ENCODE measurements around the gene MYH11.

MYH11 gene

DNA sequence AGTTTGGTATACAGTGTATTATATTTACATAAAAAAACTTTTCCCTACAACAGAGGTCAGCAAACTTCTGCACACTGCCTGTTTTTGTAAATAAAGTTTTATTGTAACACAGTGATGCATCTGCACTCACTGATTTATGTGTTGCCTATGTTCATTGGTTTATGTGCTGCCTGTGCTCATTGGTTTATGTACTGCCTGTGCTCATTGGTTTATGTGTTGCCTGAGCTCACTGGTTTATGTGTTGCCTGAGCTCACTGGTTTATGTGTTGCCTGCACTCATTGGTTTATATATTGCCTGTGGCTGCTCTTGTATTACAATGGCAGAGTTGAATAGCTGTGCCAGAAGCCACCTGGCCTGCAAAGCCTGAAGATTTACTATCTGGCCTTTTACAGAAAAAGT, 81.6 kb downstream of the MYH11 start:
- no peak overlapping the region for H3K4me3 ChIP-seq (ENCODE audit: low read length)
- DNase-seq (ENCODE audit: low read depth), result no peak
- TF ChIP-seq, protein P1, sequence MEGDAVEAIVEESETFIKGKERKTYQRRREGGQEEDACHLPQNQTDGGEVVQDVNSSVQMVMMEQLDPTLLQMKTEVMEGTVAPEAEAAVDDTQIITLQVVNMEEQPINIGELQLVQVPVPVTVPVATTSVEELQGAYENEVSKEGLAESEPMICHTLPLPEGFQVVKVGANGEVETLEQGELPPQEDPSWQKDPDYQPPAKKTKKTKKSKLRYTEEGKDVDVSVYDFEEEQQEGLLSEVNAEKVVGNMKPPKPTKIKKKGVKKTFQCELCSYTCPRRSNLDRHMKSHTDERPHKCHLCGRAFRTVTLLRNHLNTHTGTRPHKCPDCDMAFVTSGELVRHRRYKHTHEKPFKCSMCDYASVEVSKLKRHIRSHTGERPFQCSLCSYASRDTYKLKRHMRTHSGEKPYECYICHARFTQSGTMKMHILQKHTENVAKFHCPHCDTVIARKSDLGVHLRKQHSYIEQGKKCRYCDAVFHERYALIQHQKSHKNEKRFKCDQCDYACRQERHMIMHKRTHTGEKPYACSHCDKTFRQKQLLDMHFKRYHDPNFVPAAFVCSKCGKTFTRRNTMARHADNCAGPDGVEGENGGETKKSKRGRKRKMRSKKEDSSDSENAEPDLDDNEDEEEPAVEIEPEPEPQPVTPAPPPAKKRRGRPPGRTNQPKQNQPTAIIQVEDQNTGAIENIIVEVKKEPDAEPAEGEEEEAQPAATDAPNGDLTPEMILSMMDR (conservative IDR thresholded peaks at IDR 0.05; ENCODE audit: low read length), result no peak

DNA sequence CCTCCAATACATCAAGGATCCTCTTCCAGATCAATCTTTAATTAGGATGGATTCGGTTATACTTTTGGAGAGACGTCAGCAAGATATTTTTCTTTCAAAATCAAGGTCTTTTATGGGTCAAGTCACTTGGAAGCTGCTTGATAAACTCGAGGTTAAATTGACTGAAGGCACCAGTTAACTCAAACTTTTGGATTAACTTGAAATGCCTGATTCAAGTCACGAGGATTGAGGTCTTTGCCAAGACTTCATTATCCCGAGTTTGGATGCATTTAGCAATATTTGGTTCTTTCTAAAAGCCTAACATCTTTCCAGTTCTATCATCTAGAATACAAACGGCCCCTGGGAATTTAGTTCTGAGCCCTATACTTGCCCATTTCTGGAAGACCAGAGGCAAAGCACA, 82.9 kb downstream of the MYH11 start:
- TF ChIP-seq, protein P1 (conservative IDR thresholded peaks at IDR 0.05; ENCODE audit: low read length), result no peak
- H3K4me3 ChIP-seq (ENCODE audit: low read length), result no peak overlapping the region
- no peak for DNase-seq (ENCODE audit: low read depth)

DNA sequence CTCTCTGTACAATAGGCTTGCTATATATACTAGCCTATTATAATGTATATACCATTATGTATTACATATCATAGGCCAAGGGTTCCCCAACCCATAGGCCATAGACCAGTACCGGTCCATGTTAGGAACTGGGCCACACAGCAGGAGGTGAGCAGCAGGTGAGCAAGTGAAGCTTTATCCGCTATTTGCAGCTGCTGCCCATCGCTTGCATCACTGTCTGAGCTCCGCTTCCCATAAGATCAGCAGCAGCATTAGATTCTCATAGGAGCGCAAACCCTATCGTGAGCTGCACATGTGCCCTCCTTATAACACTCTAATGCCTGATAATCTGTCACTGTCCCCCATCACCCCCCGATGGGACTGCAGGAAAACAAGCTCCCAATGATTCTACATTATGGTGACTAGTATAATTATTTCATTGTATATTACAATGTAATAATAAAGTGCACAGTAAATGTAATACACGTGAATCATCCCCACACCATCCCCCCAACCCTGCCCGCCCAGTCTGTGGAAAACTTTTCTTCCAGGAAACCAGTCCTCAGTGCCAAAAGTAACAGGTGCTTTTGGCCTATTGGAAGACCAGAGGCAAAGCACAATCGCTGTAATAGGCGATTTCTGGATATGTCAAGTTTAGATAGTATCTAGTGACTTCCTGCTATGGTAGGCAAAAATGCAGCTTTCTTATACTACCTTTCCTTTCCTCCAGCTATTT, 84.1 kb downstream of the MYH11 start:
- H3K4me3 ChIP-seq (ENCODE audit: low read length), result no peak overlapping the region
- TF ChIP-seq, protein P1 (conservative IDR thresholded peaks at IDR 0.05; ENCODE audit: low read length), result no peak
- no peak for DNase-seq (ENCODE audit: low read depth)

DNA sequence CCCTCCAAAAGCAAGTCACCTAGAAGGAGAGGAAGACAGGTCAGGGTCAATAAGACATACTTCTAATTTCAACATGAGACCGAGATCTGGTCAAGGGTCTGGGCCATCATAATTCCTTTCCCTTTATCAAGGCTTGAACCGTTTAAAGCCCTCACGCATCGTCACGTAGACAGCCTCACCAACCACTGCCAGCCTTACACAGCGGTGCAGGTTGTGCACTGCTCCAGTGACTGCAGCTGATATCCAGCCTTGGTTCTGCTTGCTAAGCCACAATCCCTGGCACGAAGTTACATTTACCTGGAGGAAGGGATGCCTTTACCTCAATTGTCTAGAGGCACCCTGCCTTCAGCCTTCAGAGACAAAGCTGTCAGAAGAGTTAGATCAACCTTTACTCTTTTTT, 85.1 kb downstream of the MYH11 start:
- H3K4me3 ChIP-seq (ENCODE audit: low read length), result no peak overlapping the region
- TF ChIP-seq, protein P1 (conservative IDR thresholded peaks at IDR 0.05; ENCODE audit: low read length), result no peak
- no peak for DNase-seq (ENCODE audit: low read depth)

DNA sequence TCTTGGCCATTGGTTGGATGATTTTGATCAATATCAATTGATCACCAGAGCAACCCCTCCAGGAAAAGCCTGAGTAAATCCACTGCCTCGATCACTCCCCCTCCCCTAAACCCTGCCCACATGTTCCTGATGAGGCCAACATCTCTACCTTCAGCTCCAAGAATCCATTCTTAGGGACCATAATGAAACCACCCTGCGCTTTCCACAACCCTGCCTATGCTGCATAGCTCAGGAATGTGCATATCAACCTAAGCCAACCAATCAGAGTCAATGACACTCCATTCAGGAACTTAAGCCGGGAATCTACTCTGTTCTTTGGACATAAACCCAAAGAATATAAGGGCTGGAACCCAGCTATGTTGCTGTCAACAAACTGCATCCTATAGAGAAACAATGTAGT, 86.3 kb downstream of the MYH11 start:
- TF ChIP-seq, protein P1 (conservative IDR thresholded peaks at IDR 0.05; ENCODE audit: low read length), result no peak
- H3K4me3 ChIP-seq (ENCODE audit: low read length), result no peak overlapping the region
- peak; percentile 58 for DNase-seq (ENCODE audit: low read depth)

DNA sequence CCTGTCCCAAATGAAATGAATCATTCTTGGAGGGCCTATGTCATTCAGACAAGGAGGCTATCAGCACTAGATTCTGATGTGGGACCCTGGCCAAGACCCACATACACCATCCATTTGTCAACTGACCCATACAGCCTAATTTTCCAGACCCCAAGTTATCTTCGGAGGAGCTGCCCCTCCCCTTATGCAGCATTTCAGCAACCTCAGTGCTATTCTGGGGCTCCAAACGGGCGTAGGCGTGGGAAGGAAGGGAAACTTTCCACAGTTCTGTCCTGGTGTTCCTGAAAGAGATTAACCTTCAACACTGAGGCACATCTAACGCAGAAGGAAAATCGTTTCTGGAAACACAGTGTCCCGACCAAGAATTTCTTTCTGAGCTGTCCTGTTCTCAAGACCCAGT, 86.7 kb downstream of the MYH11 start:
- TF ChIP-seq, protein P1 (conservative IDR thresholded peaks at IDR 0.05; ENCODE audit: low read length), result no peak
- H3K4me3 ChIP-seq (ENCODE audit: low read length), result no peak overlapping the region
- DNase-seq (ENCODE audit: low read depth), result no peak

DNA sequence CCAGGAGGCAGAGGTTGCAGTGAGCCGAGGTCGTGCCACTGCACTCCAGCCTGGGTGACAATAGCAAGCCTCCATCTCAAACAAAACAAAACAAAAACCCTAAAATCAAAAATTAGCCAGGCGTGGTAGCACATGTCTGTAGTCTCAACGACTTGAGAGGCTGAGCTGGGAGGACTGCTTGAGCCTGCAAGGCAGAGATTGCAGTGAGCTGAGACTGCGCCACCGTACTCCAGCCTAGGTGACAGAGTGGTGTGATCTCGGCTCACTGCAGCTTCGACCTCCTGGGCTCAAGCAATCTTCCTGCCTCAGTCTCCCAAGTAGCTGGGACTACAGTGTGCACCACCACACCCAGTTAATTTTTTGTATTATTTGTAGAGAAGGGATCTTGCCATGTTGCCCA, 87.6 kb downstream of the MYH11 start:
- no peak overlapping the region for H3K4me3 ChIP-seq (ENCODE audit: low read length)
- TF ChIP-seq, protein P1 (conservative IDR thresholded peaks at IDR 0.05; ENCODE audit: low read length), result no peak
- DNase-seq (ENCODE audit: low read depth), result no peak

Measured in AG10803 (cell line).